A673 (cell line): Measurements from ENCODE around the gene UBR4. TPM values are rescaled to one million over a fixed set of nuclear protein-coding genes. Genes with fewer than 3 reads are reported as not detected.

ENCODE experiments used
- BruUV-seq: library from RNA; stranded (reverse); fragments of 400-500 nt; replicated peaks from 2 replicates; lab custom pipeline; 2021; lab: Mats Ljungman, UMichigan
- CTCF ChIA-PET: fragments of 300-600 bp; sonication (Branson Sonifier 250); formaldehyde crosslinking; loops from one replicate; lab custom pipeline; 2022; ENCODE audit warnings: antibody characterized with exemption; lab: Charles Lee
- POLR2A ChIA-PET: fragments of 300-600 bp; sonication (Branson Sonifier 250); formaldehyde crosslinking; loops from one replicate; lab custom pipeline; 2022; ENCODE audit warnings: antibody characterized with exemption; ENCODE audit not compliant: low non-redundant PET; lab: Charles Lee
- DNase-seq: peaks from one replicate; pipeline ENCODE4 v3.0.0-alpha.2; 2015; ENCODE audit warnings: low spot score
- H3K27ac ChIP-seq: fragments of 200-600 bp; sonication (generic); 2 replicates; pipeline ENCODE4 v1.5.1; 2016; ENCODE audit warnings: mixed run types, low read depth, mild to moderate bottlenecking, mixed read lengths, antibody characterized with exemption, low read length; ENCODE audit not compliant: poor library complexity, severe bottlenecking
- H3K27me3 ChIP-seq: fragments of 200-600 bp; sonication (generic); replicated peaks from 2 replicates; pipeline ENCODE4 v1.6.1; 2017; ENCODE audit warnings: mixed run types, low read depth, mild to moderate bottlenecking, mixed read lengths, antibody characterized with exemption, low read length; ENCODE audit not compliant: insufficient read depth, poor library complexity
- H3K36me3 ChIP-seq: fragments of 200-600 bp; sonication (generic); 2 replicates; pipeline ENCODE4 v1.6.1; 2016; ENCODE audit warnings: mixed run types, mild to moderate bottlenecking, mixed read lengths, antibody characterized with exemption, low read length; ENCODE audit not compliant: insufficient read depth, poor library complexity, severe bottlenecking
- H3K4me1 ChIP-seq: fragments of 200-600 bp; sonication (generic); 2 replicates; pipeline ENCODE4 v1.6.1; 2017; ENCODE audit warnings: mixed run types, mild to moderate bottlenecking, mixed read lengths, antibody characterized with exemption, low read length; ENCODE audit not compliant: insufficient read depth, poor library complexity, severe bottlenecking
- H3K4me3 ChIP-seq: fragments of 200-600 bp; sonication (generic); 2 replicates; pipeline ENCODE4 v1.5.1; 2016; ENCODE audit warnings: low read depth, mixed run types, mild to moderate bottlenecking, mixed read lengths, low read length; ENCODE audit not compliant: poor library complexity, severe bottlenecking
- H3K9me3 ChIP-seq: fragments of 200-600 bp; sonication (generic); 2 replicates; pipeline ENCODE4 v1.6.1; 2016; ENCODE audit warnings: mixed run types, low read depth, mild to moderate bottlenecking, mixed read lengths, antibody characterized with exemption, low read length; ENCODE audit not compliant: poor library complexity, severe bottlenecking
- EZH2 ChIP-seq: fragments of 200-600 bp; sonication (generic); IDR thresholded peaks from 2 replicates; pipeline ENCODE4 v1.6.1; 2017; ENCODE audit warnings: borderline replicate concordance, low read depth, mild to moderate bottlenecking, mixed read lengths, antibody characterized with exemption, low read length; ENCODE audit not compliant: poor library complexity, severe bottlenecking
- intact Hi-C: fragments of 100-400 bp; cut with micrococcal nuclease; formaldehyde crosslinking; loops from one replicate; pipeline ENCODE4 v1.10.0; 2022; ENCODE audit not compliant: unreplicated experiment
- total RNA-seq: library from RNA; stranded (reverse); gene quantifications from 2 replicates; pipeline ENCODE4 v1.2.3, GENCODE V29; 2021
- TF ChIP-seq, protein P1 (sequence below): fragments of 300-800, 200-600 bp; sonication (generic); conservative IDR thresholded peaks from 2 replicates; pipeline ENCODE4 v1.5.1; 2017; ENCODE audit warnings: low read depth, mild to moderate bottlenecking, antibody characterized with exemption, low read length, moderate library complexity, mixed read lengths

UBR4 gene
- total RNA-seq, 1 experiment from 2014 or later, result 214 TPM

- Histone ChIP-seq H3K27me3 (no peaks in the 10 kb centered on the region), H3K27ac (no peak overlapping the region), H3K36me3 (no peaks in the 10 kb centered on the region), H3K9me3 (no peaks in the 10 kb centered on the region), H3K4me3 (no peak overlapping the region), H3K4me1 (no peaks in the 10 kb centered on the region)
- TF ChIP-seq, protein P1, sequence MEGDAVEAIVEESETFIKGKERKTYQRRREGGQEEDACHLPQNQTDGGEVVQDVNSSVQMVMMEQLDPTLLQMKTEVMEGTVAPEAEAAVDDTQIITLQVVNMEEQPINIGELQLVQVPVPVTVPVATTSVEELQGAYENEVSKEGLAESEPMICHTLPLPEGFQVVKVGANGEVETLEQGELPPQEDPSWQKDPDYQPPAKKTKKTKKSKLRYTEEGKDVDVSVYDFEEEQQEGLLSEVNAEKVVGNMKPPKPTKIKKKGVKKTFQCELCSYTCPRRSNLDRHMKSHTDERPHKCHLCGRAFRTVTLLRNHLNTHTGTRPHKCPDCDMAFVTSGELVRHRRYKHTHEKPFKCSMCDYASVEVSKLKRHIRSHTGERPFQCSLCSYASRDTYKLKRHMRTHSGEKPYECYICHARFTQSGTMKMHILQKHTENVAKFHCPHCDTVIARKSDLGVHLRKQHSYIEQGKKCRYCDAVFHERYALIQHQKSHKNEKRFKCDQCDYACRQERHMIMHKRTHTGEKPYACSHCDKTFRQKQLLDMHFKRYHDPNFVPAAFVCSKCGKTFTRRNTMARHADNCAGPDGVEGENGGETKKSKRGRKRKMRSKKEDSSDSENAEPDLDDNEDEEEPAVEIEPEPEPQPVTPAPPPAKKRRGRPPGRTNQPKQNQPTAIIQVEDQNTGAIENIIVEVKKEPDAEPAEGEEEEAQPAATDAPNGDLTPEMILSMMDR, result no peak
- no peak for TF ChIP-seq EZH2
- CTCF ChIA-PET, result interaction anchor here (1.0 kb wide), 1 partner anchor 160 kb away, joined by 4 read pairs; no protein-coding TSS in a partner anchor
- intact Hi-C loops, result no loop called here
- POLR2A ChIA-PET, result no interaction called here
- no peak for DNase-seq
- no TSS peak for BruUV-seq
Observed at GRCh38 chr1:19067182-19067911, 142.7 kb downstream of the UBR4 start.

- Histone ChIP-seq H3K36me3 (no peaks in the 10 kb centered on the region), H3K4me1 (no peaks in the 10 kb centered on the region), H3K4me3 (no peak overlapping the region), H3K27ac (no peak overlapping the region), H3K27me3 (no peaks in the 10 kb centered on the region), H3K9me3 (no peaks in the 10 kb centered on the region)
- POLR2A ChIA-PET, result no interaction called here
- no TSS peak for BruUV-seq
- TF ChIP-seq, protein P1, result no peak
- no peak for TF ChIP-seq EZH2
- intact Hi-C loops, result no loop called here
- DNase-seq, result no peak
- CTCF ChIA-PET, result no interaction called here
Observed at GRCh38 chr1:19066874-19067181, 143.2 kb downstream of the UBR4 start.

GRCh38 chr1:19066248-19066873 lies 143.7 kb downstream of the UBR4 start:
- no peak overlapping the region for H3K27ac ChIP-seq
- CTCF ChIA-PET, result no interaction called here
- POLR2A ChIA-PET, result no interaction called here
- H3K9me3 ChIP-seq, result no peaks in the 10 kb centered on the region
- no peak for DNase-seq
- no peak overlapping the region for H3K4me3 ChIP-seq
- BruUV-seq, result no TSS peak
- TF ChIP-seq, protein P1, result no peak
- no peak for TF ChIP-seq EZH2
- H3K27me3 ChIP-seq, result no peaks in the 10 kb centered on the region
- intact Hi-C loops, result no loop called here
- no peaks in the 10 kb centered on the region for H3K4me1 ChIP-seq
- no peaks in the 10 kb centered on the region for H3K36me3 ChIP-seq
